Stimulated activated CD4-positive, alpha-beta T cell treated with anti-CD3 and anti-CD28 coated beads, Interleukin-4, amount 100 ng/mL, for 24 hours (primary cell): ENCODE measurements around the gene SMIM31.

ENCODE experiments used
- DNase-seq: peaks from one replicate; pipeline ENCODE4 v3.0.0-alpha.2; 2020

SMIM31 gene

GRCh38 chr4:164753873-164754488, at the start of gene SMIM31:
SMIM31 (plus strand) TSS chr4:164754131; CDS start chr4:164770444, 16,313 bp downstream.
- DNase-seq: no peak

GRCh38 chr4:164706675-164707074, 47.3 kb upstream of the SMIM31 start:
- no peak for DNase-seq

GRCh38 chr4:164716901-164717300, 37.0 kb upstream of the SMIM31 start:
- DNase-seq: no peak

- DNase-seq: no peak
Measured at GRCh38 chr4:164718827-164719226, 35.1 kb upstream of the SMIM31 start.

- DNase-seq: no peak
Measured at GRCh38 chr4:164725066-164725465, 28.9 kb upstream of the SMIM31 start.

- DNase-seq: no peak
Measured at GRCh38 chr4:164730705-164731393, 23.1 kb upstream of the SMIM31 start.

GRCh38 chr4:164731827-164732474, 22.0 kb upstream of the SMIM31 start:
- DNase-seq: peak; percentile 47

GRCh38 chr4:164734484-164734883, 19.4 kb upstream of the SMIM31 start:
- no peak for DNase-seq

- no peak for DNase-seq
Measured at GRCh38 chr4:164748375-164748774, 5.6 kb upstream of the SMIM31 start.

- DNase-seq: no peak
Measured at GRCh38 chr4:164755432-164755831, 1.5 kb downstream of the SMIM31 start.

GRCh38 chr4:164756686-164757085, 2.8 kb downstream of the SMIM31 start:
- no peak for DNase-seq

GRCh38 chr4:164761241-164761640, 7.3 kb downstream of the SMIM31 start:
- DNase-seq: no peak

GRCh38 chr4:164761746-164762275, 7.9 kb downstream of the SMIM31 start:
- no peak for DNase-seq

GRCh38 chr4:164765096-164765495, 11.2 kb downstream of the SMIM31 start:
- DNase-seq: no peak

GRCh38 chr4:164765833-164766232, 11.9 kb downstream of the SMIM31 start:
- DNase-seq: no peak

- no peak for DNase-seq
Measured at GRCh38 chr4:164768516-164768915, 14.6 kb downstream of the SMIM31 start.

GRCh38 chr4:164770010-164770724, 16.2 kb downstream of the SMIM31 start:
- DNase-seq: no peak

GRCh38 chr4:164771088-164771487, 17.2 kb downstream of the SMIM31 start:
- no peak for DNase-seq

- DNase-seq: no peak
Measured at GRCh38 chr4:164772076-164772475, 18.1 kb downstream of the SMIM31 start.

GRCh38 chr4:164779080-164779479, 25.1 kb downstream of the SMIM31 start:
- DNase-seq: no peak

- DNase-seq: no peak
Measured at GRCh38 chr4:164779811-164780216, 25.9 kb downstream of the SMIM31 start.

- DNase-seq: no peak
Measured at GRCh38 chr4:164780839-164781238, 26.9 kb downstream of the SMIM31 start.

GRCh38 chr4:164783976-164784375, 30.0 kb downstream of the SMIM31 start:
- no peak for DNase-seq
